Measurements from ENCODE around the gene SPNS2.

Gene SPNS2

GRCh38 chr17:4536259-4536741, 37.6 kb downstream of the SPNS2 start:
- in situ Hi-C loops (cut with HindIII; ENCODE audit: low sequenced_read_pairs) = no loop called here

- in situ Hi-C loops (cut with HindIII; ENCODE audit: low sequenced_read_pairs) = no loop called here
These were observed 38.2 kb downstream of the SPNS2 start for GRCh38 chr17:4536742-4537411.

- in situ Hi-C loops (cut with HindIII; ENCODE audit: low sequenced_read_pairs) = no loop called here
These were observed 39.0 kb downstream of the SPNS2 start for GRCh38 chr17:4537451-4538235.

- in situ Hi-C loops (cut with HindIII; ENCODE audit: low sequenced_read_pairs) = no loop called here
These were observed 39.7 kb downstream of the SPNS2 start for GRCh38 chr17:4538236-4539002.

GRCh38 chr17:4539025-4539424, 40.3 kb downstream of the SPNS2 start:
- in situ Hi-C loops (cut with HindIII; ENCODE audit: low sequenced_read_pairs) = no loop called here

GRCh38 chr17:4539576-4540223, 41.0 kb downstream of the SPNS2 start:
- in situ Hi-C loops (cut with HindIII; ENCODE audit: low sequenced_read_pairs) = no loop called here

GRCh38 chr17:4540224-4540651, 41.6 kb downstream of the SPNS2 start:
- in situ Hi-C loops (cut with HindIII; ENCODE audit: low sequenced_read_pairs) = no loop called here

- in situ Hi-C loops (cut with HindIII; ENCODE audit: low sequenced_read_pairs) = no loop called here
These were observed 42.1 kb downstream of the SPNS2 start for GRCh38 chr17:4540687-4541327.

GRCh38 chr17:4541328-4542002, 42.8 kb downstream of the SPNS2 start:
- in situ Hi-C loops (cut with HindIII; ENCODE audit: low sequenced_read_pairs) = no loop called here

GRCh38 chr17:4542003-4542725, 43.5 kb downstream of the SPNS2 start:
- in situ Hi-C loops (cut with HindIII; ENCODE audit: low sequenced_read_pairs) = no loop called here

GRCh38 chr17:4542726-4543191, 44.1 kb downstream of the SPNS2 start:
- in situ Hi-C loops (cut with HindIII; ENCODE audit: low sequenced_read_pairs) = no loop called here

- in situ Hi-C loops (cut with HindIII; ENCODE audit: low sequenced_read_pairs) = no loop called here
These were observed 44.9 kb downstream of the SPNS2 start for GRCh38 chr17:4543557-4544026.

- in situ Hi-C loops (cut with HindIII; ENCODE audit: low sequenced_read_pairs) = no loop called here
These were observed 45.7 kb downstream of the SPNS2 start for GRCh38 chr17:4544135-4544950.

GRCh38 chr17:4544951-4545216, 46.2 kb downstream of the SPNS2 start:
- in situ Hi-C loops (cut with HindIII; ENCODE audit: low sequenced_read_pairs) = no loop called here

GRCh38 chr17:4545217-4545951, 46.7 kb downstream of the SPNS2 start:
- in situ Hi-C loops (cut with HindIII; ENCODE audit: low sequenced_read_pairs) = no loop called here

- in situ Hi-C loops (cut with HindIII; ENCODE audit: low sequenced_read_pairs) = no loop called here
These were observed 48.6 kb downstream of the SPNS2 start for GRCh38 chr17:4547118-4547906.

- in situ Hi-C loops (cut with HindIII; ENCODE audit: low sequenced_read_pairs) = no loop called here
These were observed 49.4 kb downstream of the SPNS2 start for GRCh38 chr17:4548061-4548461.
